ENCODE measurements around the gene IL5.

IL5 gene

DNA sequence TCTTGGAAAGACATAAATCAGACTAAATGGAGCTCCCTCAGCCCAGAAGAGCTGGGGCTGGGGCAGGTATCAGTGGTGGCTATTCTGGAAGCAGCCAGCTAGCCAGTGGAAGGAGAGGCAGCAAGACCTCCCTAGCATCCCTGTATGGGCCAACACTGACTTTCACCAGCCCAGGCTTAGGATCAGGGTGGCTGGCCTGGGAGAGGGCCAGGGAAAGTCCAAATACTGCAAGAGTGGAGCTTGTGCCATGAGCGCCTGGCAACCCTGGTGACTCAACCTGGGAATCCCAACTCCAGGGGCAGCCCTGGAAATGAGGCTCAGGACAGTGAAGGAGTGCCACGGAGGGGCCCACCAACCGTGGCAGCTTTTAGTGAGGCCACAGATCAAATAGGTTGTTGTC lies 45.2 kb downstream of the IL5 start:
- no peak for DNase-seq (ENCODE audit: low read depth)

DNA sequence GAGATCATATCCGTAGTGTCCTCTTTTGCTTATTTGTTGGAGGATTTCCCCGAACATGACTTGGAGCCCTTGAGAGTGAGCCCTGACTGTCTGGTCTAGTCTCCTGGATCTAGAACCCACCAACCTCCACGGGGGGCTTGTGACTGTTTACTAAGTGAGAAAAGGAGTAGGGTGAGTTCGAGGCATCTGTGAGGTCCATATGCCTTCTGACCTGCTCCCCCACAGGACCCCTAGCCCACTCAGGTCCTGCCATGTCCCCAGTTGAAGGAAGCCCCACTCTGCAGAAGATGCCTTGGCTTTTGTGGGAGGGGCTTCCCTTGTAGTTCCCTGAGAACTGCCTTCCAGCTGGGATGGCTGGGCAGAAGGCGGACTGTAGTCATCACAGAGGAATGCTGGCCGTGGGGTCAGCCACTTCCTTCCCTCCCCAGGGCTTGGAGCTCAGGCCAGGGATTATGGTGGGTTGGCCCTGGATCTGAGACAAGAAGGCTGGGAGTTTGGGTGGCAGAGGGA lies 45.8 kb downstream of the IL5 start:
- no peak for DNase-seq (ENCODE audit: low read depth)

DNA sequence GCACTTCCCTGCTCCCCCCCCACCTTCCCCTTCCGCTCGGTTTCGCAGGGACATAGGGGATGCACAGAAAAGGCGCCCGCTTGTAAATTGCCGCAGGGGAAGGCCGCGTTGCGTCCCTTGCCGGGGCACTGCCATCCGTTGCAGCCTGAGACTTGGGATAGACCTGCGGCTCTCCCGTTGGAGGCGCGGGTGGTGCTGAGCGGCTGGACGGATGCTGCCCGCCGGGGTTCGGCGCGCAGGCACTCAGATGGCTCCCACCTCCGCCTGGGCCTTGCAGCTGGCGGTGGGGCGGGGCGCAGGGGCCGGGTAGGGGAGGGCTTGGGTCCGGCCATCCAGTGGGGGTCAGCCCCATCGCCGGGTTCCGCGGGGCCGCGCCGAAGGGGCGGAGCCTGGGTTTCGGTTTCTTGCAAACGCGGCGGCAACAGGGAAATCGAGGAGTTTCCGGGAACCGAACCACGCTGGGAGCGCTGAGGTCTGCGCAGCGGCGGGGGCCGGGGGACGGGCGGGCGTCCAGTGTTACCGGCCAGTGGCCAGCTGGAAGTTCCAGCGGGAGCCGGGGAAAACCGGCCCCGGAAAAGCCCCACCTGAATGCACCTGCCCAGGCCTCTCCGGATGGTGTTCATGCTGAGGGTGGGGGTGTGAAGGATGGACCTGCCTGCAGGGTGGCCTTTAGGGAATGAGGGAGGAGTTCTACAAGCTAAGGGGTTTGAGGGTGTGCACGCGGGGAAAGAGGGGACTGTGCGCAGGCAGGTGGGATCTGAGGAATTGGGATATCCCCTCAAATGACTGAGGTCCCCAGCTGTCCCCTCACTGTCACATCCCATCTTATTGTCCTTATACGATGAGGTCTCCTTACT lies 46.5 kb downstream of the IL5 start:
- peak; percentile 66 for DNase-seq (ENCODE audit: low read depth)

DNA sequence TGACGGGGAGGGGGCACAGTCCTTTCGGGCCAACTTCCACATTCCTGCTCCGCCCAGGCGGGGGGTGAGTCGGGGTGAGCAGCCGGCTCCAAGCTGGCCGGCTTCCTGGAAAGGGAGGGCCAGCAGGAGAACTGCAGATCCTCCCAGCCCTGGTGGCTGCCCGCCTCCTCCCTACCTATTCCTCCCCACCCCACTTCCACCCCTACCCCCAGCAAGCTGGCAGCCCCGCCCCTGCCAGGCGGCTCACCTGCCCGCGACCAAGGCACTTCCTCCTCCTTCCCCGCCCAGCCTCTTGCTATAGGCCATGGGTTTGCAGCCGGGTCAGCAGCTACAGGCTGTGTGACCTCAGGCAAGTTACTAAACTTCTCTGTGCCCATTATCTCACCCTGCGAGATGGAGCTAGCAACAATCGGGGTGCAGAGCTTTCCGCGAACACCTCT lies 47.1 kb downstream of the IL5 start:
- DNase-seq (ENCODE audit: low read depth) = peak; percentile 76

DNA sequence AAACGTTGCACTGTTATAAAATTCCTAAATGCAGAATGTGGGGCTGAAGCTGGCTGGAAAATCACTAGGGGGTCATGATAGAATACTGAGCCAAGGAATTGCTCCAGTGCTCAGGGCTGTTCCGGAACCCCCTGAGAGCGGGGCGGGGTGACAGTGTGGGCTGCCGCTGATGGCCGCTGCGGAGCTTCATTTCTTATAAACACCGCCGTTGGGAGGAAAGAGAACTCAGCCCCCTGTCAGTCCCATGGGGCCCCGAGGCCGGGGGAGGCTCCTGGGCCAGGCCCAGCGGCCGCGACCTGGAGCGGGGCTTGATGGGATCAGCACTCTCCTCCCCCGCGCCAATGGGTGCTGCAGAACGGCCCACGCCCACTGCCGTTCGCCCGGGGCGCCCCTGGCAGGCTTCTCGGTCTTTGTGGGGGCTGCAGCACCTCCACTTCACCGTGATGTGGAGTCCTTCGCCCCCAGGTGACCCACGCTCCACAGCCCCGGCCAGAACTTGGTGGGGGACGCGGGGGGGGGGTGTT lies 47.6 kb downstream of the IL5 start:
- peak; percentile 79 for DNase-seq (ENCODE audit: low read depth)

DNA sequence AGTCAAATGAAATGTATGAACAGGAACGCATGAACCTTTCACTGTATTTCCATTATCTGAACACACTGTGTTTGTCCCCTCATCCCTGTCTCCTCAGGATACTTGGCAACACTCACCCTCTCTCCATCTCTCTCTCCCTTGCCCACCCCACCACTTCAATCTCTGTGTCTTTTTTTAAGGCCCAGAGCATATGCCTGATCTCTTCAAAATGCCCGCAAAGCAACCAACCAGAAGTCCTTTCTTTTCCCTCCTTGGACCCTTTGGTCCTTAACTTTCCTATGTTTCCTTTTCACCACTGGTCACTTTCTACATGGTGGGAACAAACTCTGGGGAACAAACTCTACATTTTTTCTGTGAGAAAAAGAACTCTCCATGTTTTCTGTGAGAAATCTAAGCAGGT lies 49.5 kb downstream of the IL5 start:
- DNase-seq (ENCODE audit: low read depth) = no peak

DNA sequence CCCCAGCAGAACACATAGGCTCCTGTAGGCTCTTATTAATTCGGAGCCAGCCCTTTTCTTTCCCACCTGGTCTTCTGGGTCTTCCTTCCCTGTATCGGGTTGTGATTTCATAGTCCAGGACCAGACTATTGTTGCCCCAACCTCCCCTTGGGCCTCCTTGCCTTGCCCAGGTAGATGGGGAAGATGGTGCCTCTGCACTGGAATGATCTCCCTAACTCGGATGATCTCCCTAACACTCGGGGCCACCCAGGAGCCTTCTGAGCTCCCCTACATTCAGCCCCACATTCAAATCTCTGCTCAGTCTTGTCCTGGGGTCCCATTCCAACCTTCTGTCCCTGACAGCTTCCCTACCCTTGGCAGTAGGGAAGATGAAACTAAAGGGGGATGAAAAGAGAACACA lies 50.1 kb downstream of the IL5 start:
- no peak for DNase-seq (ENCODE audit: low read depth)

DNA sequence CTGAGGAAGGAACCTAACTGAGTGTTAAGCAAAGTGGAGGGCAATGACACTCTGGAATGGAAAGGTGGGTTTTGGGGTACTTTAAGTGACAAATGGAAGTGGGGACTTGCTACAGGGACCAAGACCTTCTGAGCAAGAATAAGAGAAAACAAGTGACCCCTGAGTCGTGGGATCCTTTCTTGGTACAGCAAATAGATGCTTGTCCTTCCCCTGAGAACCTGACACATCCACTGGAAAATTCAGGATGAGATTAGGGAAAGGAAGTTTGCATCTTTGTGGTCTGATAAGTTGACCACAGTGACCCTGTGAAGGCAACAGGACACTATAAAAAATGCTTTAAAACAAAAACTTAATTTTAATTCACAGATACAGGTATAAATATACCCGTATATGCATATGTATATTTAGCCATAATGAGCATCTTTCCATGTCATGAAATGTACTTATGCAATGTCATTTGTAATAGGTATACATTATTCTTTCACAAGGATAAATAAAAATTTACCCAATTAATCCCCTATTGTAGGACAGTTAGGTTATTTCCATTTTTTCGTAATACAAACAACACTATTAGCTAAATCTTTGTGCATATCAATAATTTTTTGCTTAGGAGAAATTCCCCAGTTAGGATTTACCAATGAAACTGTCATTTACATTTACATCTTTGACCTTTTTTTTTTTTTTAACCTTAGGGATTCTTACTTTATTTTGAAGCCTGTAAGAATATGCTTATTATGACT lies 50.8 kb downstream of the IL5 start:
- DNase-seq (ENCODE audit: low read depth) = no peak
